ENCODE measurements around the gene TNFAIP8L3.
"Not testable (repeated sequence)": the region's sequence is repeated elsewhere in the genome, so short reads cannot be mapped to it uniquely, and the experiment has no call there.

Gene TNFAIP8L3

DNA sequence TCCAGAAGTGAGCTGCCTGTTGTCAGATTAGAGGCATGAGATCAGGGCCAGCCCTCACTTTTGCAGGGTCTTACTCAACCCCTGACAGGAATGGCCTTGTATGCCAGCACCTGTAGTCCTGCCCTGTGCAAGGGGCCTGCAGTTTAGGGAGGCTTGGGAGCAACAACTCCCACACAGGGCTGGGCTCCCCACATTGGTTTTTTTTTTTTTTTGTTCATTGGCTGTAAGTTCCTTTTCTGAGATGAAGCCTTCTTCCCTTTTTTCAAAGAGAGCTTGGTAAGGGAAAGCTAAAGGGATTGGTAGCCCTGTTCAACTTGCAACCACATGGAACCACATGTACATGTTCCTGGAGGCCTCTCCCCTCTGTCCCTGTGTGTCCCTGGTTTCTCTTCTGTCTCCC lies 46.4 kb downstream of the TNFAIP8L3 start:
- no peak for TF ChIP-seq Cebpa-rat (IDR thresholded peaks at IDR 0.05)
- no peaks in the 10 kb centered on the region for H3K36me3 ChIP-seq
- peak overlapping the region in 2 of 11 experiments; percentile 53 to 65; a peak in 3 of 22 replicates for H3K9ac ChIP-seq
- H3K4me2 ChIP-seq, result peak overlapping the region in 4 of 11 experiments; percentile 16 to 89 (median 76); a peak in 8 of 22 replicates
- no peak overlapping the region for H3K4me3 ChIP-seq
- no peaks in the 10 kb centered on the region for H3K27me3 ChIP-seq
- no peaks in the 10 kb centered on the region for H4K20me1 ChIP-seq
- H3K9me3 ChIP-seq (replicated peaks in 1 of 11), result no peaks in the 10 kb centered on the region
- H3K27ac ChIP-seq, result peak overlapping the region in 3 of 11 experiments; percentile 32 to 77 (median 70); a peak in 4 of 22 replicates
- peaks cover 0 to 74% (median 11%) of the 10 kb centered on the region in 10 experiments; a peak in 12 of 20 replicates for H3K4me1 ChIP-seq

DNA sequence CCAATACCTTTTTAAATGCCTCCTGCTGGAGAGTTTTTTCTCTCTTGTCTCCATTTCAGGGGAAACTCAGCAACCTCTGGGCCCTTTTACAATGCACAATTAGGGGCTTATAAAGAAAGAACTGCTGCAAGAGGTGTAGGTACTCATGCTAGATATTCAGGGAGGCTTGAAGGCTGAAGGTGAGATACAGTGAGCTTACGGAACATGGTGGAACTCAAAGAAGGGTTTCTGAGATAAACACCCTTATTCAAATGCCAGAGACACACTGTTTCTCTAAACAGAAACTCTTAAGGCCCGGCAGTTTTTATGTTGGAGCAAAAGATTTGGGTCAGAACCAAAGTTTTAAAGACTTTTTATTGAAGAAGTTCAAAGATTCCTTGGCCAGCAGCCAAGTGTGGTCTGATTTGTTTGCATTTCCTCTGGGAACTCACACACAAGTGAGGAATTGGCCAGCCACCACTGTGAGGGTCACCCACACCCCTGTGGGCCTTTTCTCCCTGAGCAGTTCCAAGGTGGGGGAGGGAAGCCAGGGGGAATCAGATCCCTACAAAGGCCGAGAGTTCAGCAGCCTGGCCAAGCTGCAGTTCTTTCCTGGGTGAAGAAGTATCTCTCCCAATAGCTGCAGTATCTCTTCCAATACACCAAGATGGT lies 47.8 kb downstream of the TNFAIP8L3 start:
- peak overlapping the region in 3 of 11 experiments; percentile 28 to 89 (median 85); a peak in 6 of 22 replicates for H3K4me2 ChIP-seq
- H3K27me3 ChIP-seq, result no peaks in the 10 kb centered on the region
- H3K27ac ChIP-seq, result peak overlapping the region in 1 of 11 experiments; percentile 2; a peak in 1 of 22 replicates
- no peak overlapping the region for H3K4me3 ChIP-seq
- H3K36me3 ChIP-seq, result no peaks in the 10 kb centered on the region
- no peaks in the 10 kb centered on the region for H3K9me3 ChIP-seq (replicated peaks in 1 of 11)
- H3K4me1 ChIP-seq, result peaks cover 0 to 61% (median 9%) of the 10 kb centered on the region in 10 experiments; a peak in 12 of 20 replicates
- no peak for TF ChIP-seq Cebpa-rat (IDR thresholded peaks at IDR 0.05)
- H3K9ac ChIP-seq, result no peak overlapping the region
- H4K20me1 ChIP-seq, result no peaks in the 10 kb centered on the region

DNA sequence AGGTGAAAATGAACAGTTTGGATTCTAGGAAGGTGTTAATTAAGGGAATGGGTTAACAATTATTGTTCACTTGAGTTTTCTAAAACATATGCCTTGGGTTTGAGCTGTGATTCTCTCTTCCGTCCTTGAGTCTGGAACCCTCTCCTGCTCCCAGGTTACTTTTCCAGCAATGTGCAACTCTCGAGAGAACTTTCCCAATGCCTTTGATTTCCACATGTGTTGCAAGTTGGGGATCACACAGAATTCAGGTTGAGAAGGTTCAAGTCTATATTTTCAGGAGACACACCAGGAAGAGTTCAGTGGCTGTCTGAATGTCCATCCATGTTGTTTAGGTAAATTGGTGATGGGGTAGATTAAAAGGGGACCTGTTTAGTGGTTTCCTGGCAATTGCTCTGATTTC lies 48.7 kb downstream of the TNFAIP8L3 start:
- no peaks in the 10 kb centered on the region for H3K27me3 ChIP-seq
- H3K4me2 ChIP-seq, result peak overlapping the region in 3 of 11 experiments; percentile 3 to 89 (median 85); a peak in 3 of 22 replicates
- no peaks in the 10 kb centered on the region for H3K9me3 ChIP-seq (replicated peaks in 1 of 11)
- no peaks in the 10 kb centered on the region for H4K20me1 ChIP-seq
- H3K36me3 ChIP-seq, result no peaks in the 10 kb centered on the region
- no peak overlapping the region for H3K9ac ChIP-seq
- TF ChIP-seq Cebpa-rat (IDR thresholded peaks at IDR 0.05), result no peak
- H3K4me3 ChIP-seq, result no peak overlapping the region
- H3K27ac ChIP-seq, result no peak overlapping the region
- peaks cover 0 to 52% (median 5%) of the 10 kb centered on the region in 10 experiments; a peak in 8 of 20 replicates for H3K4me1 ChIP-seq

DNA sequence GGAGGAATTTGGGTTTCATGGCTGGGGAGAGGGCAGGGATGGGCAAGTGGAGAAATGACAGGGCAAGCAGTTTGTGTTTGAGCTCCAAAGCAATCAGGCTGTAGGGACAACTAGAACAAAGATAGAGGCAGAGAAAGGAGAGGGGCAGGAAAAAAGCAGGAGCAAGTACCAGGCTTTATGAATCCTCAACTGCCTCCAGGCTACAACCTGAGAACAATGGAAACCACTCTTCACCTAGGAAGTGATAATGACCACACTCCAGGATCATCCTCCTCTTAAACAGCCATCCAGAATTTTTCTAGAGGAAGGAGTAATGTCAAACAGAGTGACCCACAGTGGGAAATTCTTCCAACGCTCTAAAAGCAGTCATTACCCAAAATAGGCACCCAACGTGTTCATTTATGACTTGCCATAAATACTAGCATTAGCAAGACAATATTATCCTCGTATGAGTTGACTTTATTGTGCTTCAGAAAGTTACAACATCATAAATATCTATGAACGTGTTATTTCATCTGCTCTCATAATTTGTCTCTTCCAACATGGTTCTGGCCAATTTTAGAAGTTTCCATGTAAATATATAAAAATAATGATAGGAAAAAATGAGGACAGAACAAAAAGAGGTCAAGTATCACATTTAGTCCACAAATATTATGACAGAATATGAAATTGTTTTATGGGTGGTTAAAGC lies 50.5 kb downstream of the TNFAIP8L3 start:
- Histone ChIP-seq H3K36me3 (no peaks in the 10 kb centered on the region), H3K27me3 (no peaks in the 10 kb centered on the region), H3K9ac (no peak overlapping the region), H4K20me1 (no peaks in the 10 kb centered on the region), H3K4me3 (no peak overlapping the region), H3K27ac (no peak overlapping the region), H3K4me2 (no peak overlapping the region), H3K4me1 (peaks cover 0 to 33% (median 5%) of the 10 kb centered on the region in 10 experiments; a peak in 8 of 20 replicates), H3K9me3 (replicated peaks in 1 of 11) (no peaks in the 10 kb centered on the region)
- no peak for TF ChIP-seq Cebpa-rat (IDR thresholded peaks at IDR 0.05)

DNA sequence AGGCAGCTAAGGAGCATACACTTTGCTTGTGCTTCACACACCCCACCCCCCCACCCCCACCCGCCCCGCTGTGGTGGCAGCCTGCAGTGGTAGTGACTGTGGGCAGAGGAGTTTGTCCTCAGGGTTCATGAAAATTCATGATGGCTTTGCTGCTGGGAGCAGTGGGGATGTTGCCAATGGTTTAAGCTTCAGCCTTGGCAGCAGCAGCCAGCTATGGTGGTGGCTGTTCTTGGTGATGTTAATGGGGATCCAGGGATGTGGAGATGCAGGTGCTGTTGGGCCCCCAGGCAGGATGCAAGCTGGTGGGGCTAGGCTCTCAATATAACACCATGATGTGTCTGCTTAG lies 55.8 kb downstream of the TNFAIP8L3 start:
- no peak overlapping the region for H3K9ac ChIP-seq
- H4K20me1 ChIP-seq, result no peaks in the 10 kb centered on the region
- H3K27ac ChIP-seq, result no peak overlapping the region
- TF ChIP-seq Cebpa-rat (IDR thresholded peaks at IDR 0.05), result no peak
- no peak overlapping the region for H3K4me2 ChIP-seq
- no peaks in the 10 kb centered on the region for H3K9me3 ChIP-seq (replicated peaks in 1 of 11)
- no peaks in the 10 kb centered on the region for H3K4me1 ChIP-seq
- H3K27me3 ChIP-seq, result no peaks in the 10 kb centered on the region
- no peaks in the 10 kb centered on the region for H3K36me3 ChIP-seq
- no peak overlapping the region for H3K4me3 ChIP-seq

DNA sequence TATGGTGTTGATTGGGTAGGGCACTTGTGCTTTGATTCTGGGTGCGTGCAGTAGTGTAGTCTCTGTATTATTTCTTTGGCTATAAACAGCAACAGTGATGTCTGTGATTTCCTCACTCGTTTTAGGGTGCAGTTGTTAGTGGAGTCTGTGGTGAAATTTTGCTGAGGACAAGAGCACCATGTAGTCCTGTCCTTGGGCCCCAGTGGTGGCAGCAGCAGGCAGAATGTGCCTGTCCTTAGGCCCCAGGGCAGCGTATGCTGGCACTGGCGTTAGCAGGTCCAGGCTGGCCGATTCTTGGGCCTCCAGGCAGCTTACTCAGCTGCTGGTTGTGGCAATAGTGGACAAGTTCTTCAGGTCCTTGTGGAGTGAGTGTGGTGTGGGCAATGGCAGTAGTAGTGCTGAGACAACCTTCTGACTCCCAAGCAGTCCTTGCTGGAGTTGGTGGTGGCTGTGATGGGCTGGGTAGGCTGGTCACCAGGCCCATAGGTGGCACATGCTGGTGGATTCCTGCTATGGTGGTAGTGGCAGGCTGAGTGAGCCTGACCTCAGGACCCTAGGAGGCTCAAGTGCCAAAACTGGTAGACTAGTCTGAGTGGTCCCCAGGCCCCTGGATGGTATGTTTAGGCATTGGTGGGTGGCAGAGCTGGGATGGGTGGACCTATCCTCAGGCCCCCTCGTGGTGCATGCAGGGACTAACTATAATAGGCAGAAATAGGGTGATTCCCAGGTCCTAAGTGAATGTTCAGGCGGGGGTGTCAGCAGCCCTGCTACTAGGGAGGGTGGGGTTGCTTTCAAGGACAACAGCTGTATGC lies 56.3 kb downstream of the TNFAIP8L3 start:
- Histone ChIP-seq H3K9me3 (replicated peaks in 1 of 11) (no peaks in the 10 kb centered on the region), H3K9ac (no peak overlapping the region), H3K4me3 (no peak overlapping the region), H3K4me1 (no peaks in the 10 kb centered on the region), H3K27ac (no peak overlapping the region), H3K27me3 (no peaks in the 10 kb centered on the region), H4K20me1 (no peaks in the 10 kb centered on the region), H3K36me3 (no peaks in the 10 kb centered on the region), H3K4me2 (no peak overlapping the region)
- no peak for TF ChIP-seq Cebpa-rat (IDR thresholded peaks at IDR 0.05)

DNA sequence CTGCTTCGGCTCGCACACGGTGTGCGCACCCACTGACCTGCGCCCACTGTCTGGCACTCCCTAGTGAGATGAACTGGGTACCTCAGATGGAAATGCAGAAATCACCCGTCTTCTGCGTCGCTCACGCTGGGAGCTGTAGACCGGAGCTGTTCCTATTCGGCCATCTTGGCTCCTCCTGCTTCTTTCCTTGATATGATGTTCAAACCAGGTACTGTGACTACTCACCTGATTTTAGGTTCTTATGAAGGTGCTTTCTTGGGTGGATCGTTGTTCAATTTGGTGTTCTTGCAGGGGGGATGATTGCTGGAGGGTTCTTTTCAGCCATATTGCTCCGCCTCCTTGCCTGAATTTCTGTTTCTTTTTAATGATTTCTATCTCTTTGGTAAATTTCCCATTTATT lies 57.2 kb downstream of the TNFAIP8L3 start:
- not testable (repeated sequence) for H3K4me1 ChIP-seq; H4K20me1 ChIP-seq; H3K4me2 ChIP-seq; H3K4me3 ChIP-seq; H3K27ac ChIP-seq; H3K9ac ChIP-seq; H3K9me3 ChIP-seq (replicated peaks in 1 of 11); H3K36me3 ChIP-seq; H3K27me3 ChIP-seq

DNA sequence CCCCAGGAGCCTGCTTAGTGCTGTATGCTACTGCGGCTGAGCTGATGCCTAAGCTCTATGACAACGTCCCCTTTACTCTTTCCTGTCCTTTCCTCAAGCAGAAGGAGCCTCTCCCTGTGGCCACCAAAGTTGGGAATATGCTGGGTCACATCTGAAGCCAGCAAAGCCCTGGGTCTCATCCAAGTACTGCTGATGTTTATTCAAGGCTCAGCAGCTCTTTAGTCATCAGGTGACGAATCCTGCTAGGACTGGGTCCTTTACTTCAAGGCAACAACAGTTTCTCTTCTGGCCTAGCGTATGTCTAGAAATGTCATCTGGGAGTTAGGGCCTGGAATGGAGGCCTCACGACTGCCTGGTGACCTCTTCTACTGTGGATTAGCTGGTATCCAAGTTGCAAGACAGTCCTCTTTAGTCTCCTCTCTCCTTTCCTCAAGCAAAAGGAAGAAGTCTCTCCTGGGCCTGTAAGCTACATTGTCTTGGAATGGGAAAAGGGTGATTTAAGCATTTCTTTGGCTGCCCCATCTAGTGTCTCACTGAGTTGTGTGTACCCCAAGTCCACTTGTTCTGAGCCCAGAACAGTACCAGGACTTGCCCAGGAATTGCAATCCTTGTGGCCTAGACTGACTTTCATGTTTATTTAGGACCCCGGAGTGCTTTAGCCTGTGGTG lies 63.9 kb downstream of the TNFAIP8L3 start:
- Histone ChIP-seq H3K9me3 (replicated peaks in 1 of 11) (peaks cover 0 to 7% (median 4%) of the 10 kb centered on the region in 11 experiments; a peak in 7 of 22 replicates), H4K20me1 (no peaks in the 10 kb centered on the region), H3K27ac (no peak overlapping the region), H3K4me2 (no peak overlapping the region), H3K9ac (no peak overlapping the region), H3K27me3 (no peaks in the 10 kb centered on the region), H3K4me3 (no peak overlapping the region), H3K36me3 (no peaks in the 10 kb centered on the region), H3K4me1 (no peaks in the 10 kb centered on the region)
- TF ChIP-seq Cebpa-rat (IDR thresholded peaks at IDR 0.05), result no peak

DNA sequence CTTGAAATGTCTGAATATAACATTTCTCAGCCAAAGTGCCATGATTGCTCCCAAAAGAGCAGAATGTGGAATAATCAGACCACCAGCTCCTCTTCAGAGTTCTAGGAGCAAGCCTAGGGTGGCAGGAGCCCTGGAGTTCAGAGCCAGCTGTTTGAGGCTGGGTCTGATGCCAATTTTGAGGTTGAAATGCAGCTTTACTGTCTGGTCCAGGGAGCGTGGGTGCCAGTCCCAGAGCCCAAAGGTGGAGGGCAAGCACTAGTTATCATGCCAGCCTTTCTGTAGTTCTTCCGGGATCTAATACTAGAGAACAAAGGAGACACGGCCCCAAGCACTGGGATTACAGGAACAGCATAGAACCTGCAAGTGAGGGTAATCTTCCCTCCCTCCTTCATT lies 69.3 kb downstream of the TNFAIP8L3 start:
- no peak overlapping the region for H3K9ac ChIP-seq
- H3K9me3 ChIP-seq (replicated peaks in 1 of 11), result peaks cover 0 to 8% (median 2%) of the 10 kb centered on the region in 11 experiments; a peak in 9 of 22 replicates
- peaks cover 0 to 10% (median 0%) of the 10 kb centered on the region in 10 experiments; a peak in 3 of 20 replicates for H3K4me1 ChIP-seq
- no peak for TF ChIP-seq Cebpa-rat (IDR thresholded peaks at IDR 0.05)
- H3K4me2 ChIP-seq, result no peak overlapping the region
- H3K27me3 ChIP-seq, result no peaks in the 10 kb centered on the region
- H3K4me3 ChIP-seq, result no peak overlapping the region
- no peaks in the 10 kb centered on the region for H4K20me1 ChIP-seq
- no peak overlapping the region for H3K27ac ChIP-seq
- peaks cover 0 to 12% (median 0%) of the 10 kb centered on the region in 11 experiments; a peak in 5 of 22 replicates for H3K36me3 ChIP-seq

Measured in BLaER1 treated with 17β-estradiol and CSF1 and Interleukin-3, amounts not matched to agents 10 nM and 100 nM (cell line).